ENCODE results near the gene SMTNL2. TPM values are rescaled to one million over a fixed set of nuclear protein-coding genes. Genes with fewer than 3 reads are reported as not detected.
A peak's percentile ranks its signal among the peaks of the same experiment; 100 is the strongest.
"Not testable (repeated sequence)": the region's sequence is repeated elsewhere in the genome, so short reads cannot be mapped to it uniquely, and the experiment has no call there.

Gene SMTNL2
- total RNA-seq, 2 experiments from 2014 or later: not detected

- H3K4me1 Mint-ChIP-seq: peaks cover 26% of the 10 kb centered on the region
- no peaks in the 10 kb centered on the region for H3K9me3 Mint-ChIP-seq
- peak; percentile 51 for DNase-seq
- H3K27ac Mint-ChIP-seq: no peak overlapping the region
- H3K27me3 Mint-ChIP-seq: no peaks in the 10 kb centered on the region
- no peaks in the 10 kb centered on the region for H3K36me3 Mint-ChIP-seq
- H3K4me3 Mint-ChIP-seq: no peak overlapping the region
Measured at GRCh38 chr17:4565209-4566141, 18.9 kb upstream of the SMTNL2 start.

- Mint-ChIP-seq H3K4me1 (peaks cover 25% of the 10 kb centered on the region), H3K27me3 (no peaks in the 10 kb centered on the region), H3K9me3 (no peaks in the 10 kb centered on the region), H3K4me3 (no peak overlapping the region), H3K27ac (no peak overlapping the region), H3K36me3 (no peaks in the 10 kb centered on the region)
- peak; percentile 51 for DNase-seq
Measured at GRCh38 chr17:4566785-4567184, 17.5 kb upstream of the SMTNL2 start.

- H3K9me3 Mint-ChIP-seq: no peaks in the 10 kb centered on the region
- no peak overlapping the region for H3K27ac Mint-ChIP-seq
- DNase-seq: no peak
- H3K27me3 Mint-ChIP-seq: no peaks in the 10 kb centered on the region
- no peaks in the 10 kb centered on the region for H3K36me3 Mint-ChIP-seq
- H3K4me3 Mint-ChIP-seq: no peak overlapping the region
- H3K4me1 Mint-ChIP-seq: peaks cover 21% of the 10 kb centered on the region
Measured at GRCh38 chr17:4569591-4569990, 14.7 kb upstream of the SMTNL2 start.

GRCh38 chr17:4572131-4572530 lies 12.2 kb upstream of the SMTNL2 start:
- Mint-ChIP-seq H3K27ac (no peak overlapping the region), H3K36me3 (no peaks in the 10 kb centered on the region), H3K9me3 (no peaks in the 10 kb centered on the region), H3K4me3 (no peak overlapping the region), H3K4me1 (peaks cover 15% of the 10 kb centered on the region), H3K27me3 (peaks cover 6% of the 10 kb centered on the region)
- DNase-seq: no peak

GRCh38 chr17:4573115-4573514 lies 11.2 kb upstream of the SMTNL2 start:
- Mint-ChIP-seq H3K4me1 (peaks cover 15% of the 10 kb centered on the region), H3K4me3 (no peak overlapping the region), H3K36me3 (no peaks in the 10 kb centered on the region), H3K27me3 (peaks cover 6% of the 10 kb centered on the region), H3K9me3 (no peaks in the 10 kb centered on the region), H3K27ac (peak overlapping the region; percentile 9)
- DNase-seq: no peak

GRCh38 chr17:4573669-4574068 lies 10.7 kb upstream of the SMTNL2 start:
- Mint-ChIP-seq H3K27ac (peak overlapping the region; percentile 9), H3K27me3 (peaks cover 6% of the 10 kb centered on the region), H3K4me3 (no peak overlapping the region), H3K36me3 (no peaks in the 10 kb centered on the region), H3K4me1 (peaks cover 15% of the 10 kb centered on the region), H3K9me3 (no peaks in the 10 kb centered on the region)
- DNase-seq: peak; percentile 72

- Mint-ChIP-seq H3K36me3 (no peaks in the 10 kb centered on the region), H3K4me1 (peaks cover 15% of the 10 kb centered on the region), H3K4me3 (no peak overlapping the region), H3K27ac (no peak overlapping the region), H3K9me3 (no peaks in the 10 kb centered on the region), H3K27me3 (peaks cover 6% of the 10 kb centered on the region)
- no peak for DNase-seq
Measured at GRCh38 chr17:4574448-4575045, 9.8 kb upstream of the SMTNL2 start.

- H3K4me1 Mint-ChIP-seq: peaks cover 15% of the 10 kb centered on the region
- H3K4me3 Mint-ChIP-seq: no peak overlapping the region
- H3K36me3 Mint-ChIP-seq: no peaks in the 10 kb centered on the region
- peak overlapping the region; percentile 14 for H3K27ac Mint-ChIP-seq
- no peaks in the 10 kb centered on the region for H3K9me3 Mint-ChIP-seq
- no peak for DNase-seq
- H3K27me3 Mint-ChIP-seq: peaks cover 10% of the 10 kb centered on the region
Measured at GRCh38 chr17:4576161-4576558, 8.2 kb upstream of the SMTNL2 start.

- H3K4me3 Mint-ChIP-seq: no peak overlapping the region
- peaks cover 16% of the 10 kb centered on the region for H3K27me3 Mint-ChIP-seq
- peaks cover 15% of the 10 kb centered on the region for H3K4me1 Mint-ChIP-seq
- no peaks in the 10 kb centered on the region for H3K9me3 Mint-ChIP-seq
- DNase-seq: no peak
- no peaks in the 10 kb centered on the region for H3K36me3 Mint-ChIP-seq
- H3K27ac Mint-ChIP-seq: no peak overlapping the region
Measured at GRCh38 chr17:4576729-4577322, 7.5 kb upstream of the SMTNL2 start.

- Mint-ChIP-seq H3K4me1 (peaks cover 15% of the 10 kb centered on the region), H3K27ac (no peak overlapping the region), H3K27me3 (peaks cover 22% of the 10 kb centered on the region), H3K36me3 (no peaks in the 10 kb centered on the region), H3K9me3 (no peaks in the 10 kb centered on the region), H3K4me3 (no peak overlapping the region)
- no peak for DNase-seq
Measured at GRCh38 chr17:4577386-4577993, 6.8 kb upstream of the SMTNL2 start.

- peaks cover 31% of the 10 kb centered on the region for H3K27me3 Mint-ChIP-seq
- not testable (repeated sequence) for H3K27ac Mint-ChIP-seq, DNase-seq, H3K36me3 Mint-ChIP-seq, H3K4me1 Mint-ChIP-seq, H3K4me3 Mint-ChIP-seq, H3K9me3 Mint-ChIP-seq
Measured at GRCh38 chr17:4578349-4578748, 6.0 kb upstream of the SMTNL2 start.

- Mint-ChIP-seq H3K27ac (no peak overlapping the region), H3K9me3 (no peaks in the 10 kb centered on the region), H3K27me3 (peaks cover 37% of the 10 kb centered on the region), H3K4me3 (no peak overlapping the region), H3K4me1 (peaks cover 4% of the 10 kb centered on the region), H3K36me3 (no peaks in the 10 kb centered on the region)
- DNase-seq: no peak
Measured at GRCh38 chr17:4579678-4580077, 4.7 kb upstream of the SMTNL2 start.

- H3K4me1 Mint-ChIP-seq: peaks cover 4% of the 10 kb centered on the region
- no peak for DNase-seq
- no peak overlapping the region for H3K4me3 Mint-ChIP-seq
- H3K27me3 Mint-ChIP-seq: peaks cover 41% of the 10 kb centered on the region
- H3K36me3 Mint-ChIP-seq: no peaks in the 10 kb centered on the region
- no peak overlapping the region for H3K27ac Mint-ChIP-seq
- H3K9me3 Mint-ChIP-seq: no peaks in the 10 kb centered on the region
Measured at GRCh38 chr17:4580291-4580690, 4.0 kb upstream of the SMTNL2 start.

GRCh38 chr17:4582101-4582501 lies 2.2 kb upstream of the SMTNL2 start:
- Mint-ChIP-seq H3K27ac (no peak overlapping the region), H3K27me3 (peaks cover 48% of the 10 kb centered on the region), H3K36me3 (no peaks in the 10 kb centered on the region)

GRCh38 chr17:4582691-4583090 lies 1.6 kb upstream of the SMTNL2 start:
- Mint-ChIP-seq H3K27me3 (peaks cover 48% of the 10 kb centered on the region), H3K36me3 (no peaks in the 10 kb centered on the region), H3K27ac (no peak overlapping the region), H3K4me1 (peaks cover 4% of the 10 kb centered on the region), H3K4me3 (no peak overlapping the region), H3K9me3 (no peaks in the 10 kb centered on the region)
- no peak for DNase-seq

More at GRCh38 chr17:4582101-4582501, 2.2 kb upstream of the SMTNL2 start:
- Mint-ChIP-seq H3K4me3 (no peak overlapping the region), H3K9me3 (no peaks in the 10 kb centered on the region), H3K4me1 (peaks cover 4% of the 10 kb centered on the region)
- no peak for DNase-seq
